K562 (cell line): Measurements from ENCODE around the gene NQO2. TPM values are rescaled to one million over a fixed set of nuclear protein-coding genes. Genes with fewer than 3 reads are reported as not detected.
A peak's percentile ranks its signal among the peaks of the same experiment; 100 is the strongest.

Experiments used
- ATAC-seq: fragments of 200-7000 bp; cut with Tn5 transposase; 3 replicates; pipeline ENCODE4 v1.9.1; 2020; ENCODE audit warnings: moderate library complexity
- BruUV-seq: library from RNA; stranded (reverse); fragments of 400-500 nt; replicated peaks from 2 replicates; lab custom pipeline; 2021; lab: Mats Ljungman, UMichigan
- CTCF ChIA-PET: fragments of 300-600 bp; formaldehyde crosslinking; extraction: SDS; loops from one replicate; lab custom pipeline; 2021; ENCODE audit warnings: low intra/inter-chr PET ratio; lab: Yijun Ruan, JAX
- POLR2A ChIA-PET: fragments of 300-600, 350-650 bp; sonication (Branson Sonifier 250); formaldehyde crosslinking; extraction: SDS; loops from one replicate; lab custom pipeline; 2021; ENCODE audit warnings: antibody characterized with exemption, inconsistent platforms; lab: Yijun Ruan, JAX
- DNase-seq, 4 experiments: peaks; one replicate each; pipeline versions ENCODE4 v3.0.0 to v3.0.0-alpha.2; 2011 to 2018; ENCODE audit warnings: low spot score in 3 of 4, mixed read lengths in 3 of 4; ENCODE audit errors: extremely low read depth in 1 of 4
- FAIRE-seq: peaks from 2 replicates; lab custom pipeline; 2011; peaks lifted over from hg19 to GRCh38; lab: Jason Lieb, UNC
- H2AFZ ChIP-seq: 2 replicates; pipeline ENCODE4 v1.6.0; 2011; ENCODE audit warnings: low read depth, low read length, control low read depth, inconsistent platforms
- H3K27ac ChIP-seq: fragments of 200-600 bp; 3 replicates; pipeline ENCODE4 v1.8.0; 2011; ENCODE audit warnings: low read depth, mild to moderate bottlenecking, control low read depth, inconsistent platforms, low read length, moderate library complexity, mixed read lengths; ENCODE audit errors: extremely low read depth
- H3K27me3 ChIP-seq, 2 experiments: fragments of 300-600 bp in 1 of 2; 2 replicates in 1 of 2; 3 replicates in 1 of 2; pipeline versions ENCODE4 v1.6.0 to v1.8.0; 2011; ENCODE audit warnings: inconsistent platforms in 2 of 2, low read length in 2 of 2, mild to moderate bottlenecking in 1 of 2, mixed read lengths in 1 of 2, moderate library complexity in 1 of 2; ENCODE audit not compliant: control insufficient read depth in 2 of 2, insufficient read depth in 2 of 2
- H3K36me3 ChIP-seq: fragments of 300-600 bp; 3 replicates; pipeline ENCODE4 v1.8.0; 2011; ENCODE audit warnings: mild to moderate bottlenecking, low read length, inconsistent platforms; ENCODE audit not compliant: control insufficient read depth, insufficient read depth
- H3K4me1 ChIP-seq, 2 experiments: fragments of 200-600 bp in 1 of 2; replicated peaks in 1 of 2; 2 replicates in 1 of 2; 3 replicates in 1 of 2; pipeline versions ENCODE4 v1.5.1 to v1.8.0; 2011; ENCODE audit warnings: inconsistent platforms in 2 of 2, low read length in 2 of 2, mild to moderate bottlenecking in 1 of 2, mixed read lengths in 1 of 2, moderate library complexity in 1 of 2; ENCODE audit not compliant: control insufficient read depth in 2 of 2, insufficient read depth in 2 of 2
- H3K4me2 ChIP-seq: 2 replicates; pipeline ENCODE4 v1.6.1; 2011; ENCODE audit warnings: low read length, control low read depth, inconsistent platforms, mixed read lengths; ENCODE audit not compliant: insufficient read depth
- H3K4me3 ChIP-seq: fragments of 200-600 bp; sonication (generic), shearing (Covaris generic); 2 replicates; pipeline ENCODE4 v1.5.1; 2016; ENCODE audit warnings: control low read depth, inconsistent platforms
- H3K79me2 ChIP-seq: fragments of 200-600 bp; 3 replicates; pipeline ENCODE4 v1.8.0; 2011; ENCODE audit warnings: low read length, inconsistent platforms; ENCODE audit not compliant: control insufficient read depth, insufficient read depth
- H3K9ac ChIP-seq, 2 experiments: 2 replicates each; pipeline versions ENCODE4 v1.6.0 to v1.6.1; 2011; ENCODE audit warnings: low read depth in 2 of 2, low read length in 2 of 2, control low read depth in 1 of 2, inconsistent platforms in 1 of 2, mild to moderate bottlenecking in 1 of 2, mixed read lengths in 1 of 2; ENCODE audit not compliant: insufficient read depth in 1 of 2
- H3K9me1 ChIP-seq: one replicate; pipeline ENCODE4 v1.6.0; 2011; ENCODE audit warnings: inconsistent platforms, mild to moderate bottlenecking, low read length, moderate library complexity; ENCODE audit not compliant: control insufficient read depth, insufficient read depth
- H3K9me3 ChIP-seq: replicated peaks from 2 replicates; pipeline ENCODE4 v1.5.1; 2011; ENCODE audit warnings: low read depth, low read length, inconsistent platforms; ENCODE audit not compliant: control insufficient read depth, insufficient read depth
- H4K20me1 ChIP-seq: replicated peaks from 2 replicates; pipeline ENCODE4 v1.6.1; 2011; ENCODE audit warnings: low read length, inconsistent platforms, mixed read lengths; ENCODE audit not compliant: control insufficient read depth, insufficient read depth
- E2F8 ChIP-seq: fragments of 450-650 bp; IDR thresholded peaks from 2 replicates; pipeline ENCODE4 v1.7.1; 2018; ENCODE audit warnings: mild to moderate bottlenecking, low read depth; ENCODE audit not compliant: partially characterized antibody
- EHMT2 ChIP-seq: fragments of 450-650 bp; IDR thresholded peaks from 2 replicates; pipeline ENCODE4 v1.6.1; 2018; ENCODE audit warnings: antibody characterized with exemption
- NCOA2 ChIP-seq, 2 experiments: fragments of 450-650 bp; IDR thresholded peaks; 2 replicates each; pipeline ENCODE4 v1.6.1; 2018; ENCODE audit warnings: mild to moderate bottlenecking in 2 of 2, moderate library complexity in 1 of 2; ENCODE audit not compliant: partially characterized antibody in 2 of 2
- NR2C1 ChIP-seq, 2 experiments: fragments of 450-650 bp; IDR thresholded peaks; 2 replicates each; pipeline ENCODE4 v1.6.1; 2017; ENCODE audit warnings: mild to moderate bottlenecking in 2 of 2, antibody characterized with exemption in 1 of 2, inconsistent platforms in 1 of 2, missing compliant biosample characterization in 1 of 2, missing genetic modification characterization in 1 of 2
- POLR3A ChIP-seq: IDR thresholded peaks from 2 replicates; pipeline ENCODE4 v1.6.1; 2011; ENCODE audit warnings: borderline replicate concordance, mild to moderate bottlenecking, moderate library complexity; ENCODE audit not compliant: insufficient read length, insufficient read depth; ENCODE audit errors: extremely low read depth
- THRAP3 ChIP-seq: fragments of 450-650 bp; IDR thresholded peaks from 2 replicates; pipeline ENCODE4 v1.6.1; 2016; ENCODE audit warnings: mild to moderate bottlenecking, inconsistent platforms, borderline replicate concordance
- ZBTB33 ChIP-seq: sonication (generic); formaldehyde crosslinking; IDR thresholded peaks from 2 replicates; pipeline ENCODE4 v1.8.1; 2023; ENCODE audit warnings: mild to moderate bottlenecking, missing genetic modification reagents
- ZNF311 ChIP-seq: fragments of 250-450 bp; sonication (Bioruptor Pico); IDR thresholded peaks from 2 replicates; pipeline ENCODE4 v1.4.0; 2020; ENCODE audit warnings: mild to moderate bottlenecking, moderate library complexity
- ZNF347 ChIP-seq: fragments of 450-650 bp; formaldehyde crosslinking; IDR thresholded peaks from 2 replicates; pipeline ENCODE4 v1.4.0; 2020; ENCODE audit warnings: low read depth, mild to moderate bottlenecking, moderate library complexity
- WGBS: fragments of 100-300 bp; shearing (Covaris generic); methylation state at CpG from one replicate; pipeline ENCODE4 v1.1.6; 2016; ENCODE audit warnings: low coverage, mixed read lengths; ENCODE audit not compliant: insufficient coverage; ENCODE audit errors: missing lambda C conversion rate; 5-methylcytosine and 5-hydroxymethylcytosine counted together
- in situ Hi-C: fragments of 300-500 bp; cut with MboI; formaldehyde crosslinking; loops from 4 replicates; pipeline ENCODE4 v1.15.0; 2018; ENCODE audit warnings: inconsistent platforms, mixed read lengths
- intact Hi-C: fragments of 100-400 bp; cut with micrococcal nuclease; formaldehyde crosslinking; loops from 2 replicates; pipeline ENCODE4 v1.14.2; 2022
- polyA plus RNA-seq, 8 experiments: library from polyadenylated mRNA; depleted of rRNA in 4 of 8; stranded (reverse) in 5 of 8; unstranded in 3 of 8; fragments of >200 nt; fragmentation: Nextera tagmentation in 2 of 8; fragmentation: Illumina TruSeq in 1 of 8; extraction: Ambion mirVana in 2 of 8; extraction: Trizol in 1 of 8; gene quantifications; 2 replicates each; pipeline versions ENCODE4 v1.2.1 to v1.2.3, GENCODE V29; 2011 to 2014; ENCODE audit warnings: inconsistent platforms in 1 of 8, missing spikeins in 1 of 8
- total RNA-seq, 7 experiments: library from RNA; depleted of rRNA in 6 of 7; stranded (reverse); fragments of >200 nt in 6 of 7; fragmentation: Illumina TruSeq in 2 of 7; extraction: Trizol in 2 of 7; gene quantifications; 2 replicates each; pipeline versions ENCODE4 v1.2.1 to v1.2.3, GENCODE V29; 2011 to 2021; ENCODE audit warnings: low replicate concordance in 1 of 7
- TF ChIP-seq, protein P1 (sequence below): fragments of 450-650 bp; IDR thresholded peaks from 2 replicates; pipeline ENCODE4 v1.6.1; 2016; ENCODE audit warnings: antibody characterized with exemption
- TF ChIP-seq, protein P2 (sequence below): fragments of 450-650 bp; formaldehyde crosslinking; IDR thresholded peaks from 2 replicates; pipeline ENCODE4 v1.4.0; 2020; ENCODE audit warnings: mild to moderate bottlenecking

The NQO2 gene
- total and polyA plus RNA-seq, 9 of the 15 experiments (the other 6 are each of a cell fraction or from before 2014, with no cell fraction given), result 54.6 to 214 (median 116) TPM

GRCh38 chr6:2988094-2988425, 11.6 kb upstream of the NQO2 start:
- no peaks in the 10 kb centered on the region for H3K9me1 ChIP-seq
- peaks cover 3% of the 10 kb centered on the region; the same call in 1 of the 3 replicates for H3K36me3 ChIP-seq
- H3K4me3 ChIP-seq, result peak overlapping the region; percentile 71
- DNase-seq (no peak), FAIRE-seq (no peak), ATAC-seq (peak; percentile 1; the same call in 2 of the 3 replicates)
- peak overlapping the region; percentile 99 for H3K27ac ChIP-seq
- in situ Hi-C loops (loop anchor here (5.0 kb wide), 1 partner anchor 131 kb away; no protein-coding TSS in a partner anchor), intact Hi-C loops (loop anchor here (1.0 to 5.0 kb wide), 4 partner anchors 142 to 249 kb away; no protein-coding TSS in a partner anchor)
- peak overlapping the region; percentile 79 for H2AFZ ChIP-seq
- ChIA-PET POLR2A (interaction anchor here (0.6 to 9.0 kb wide), 17 partner anchors 7 to 205 kb away, joined by 3 to 95 read pairs (median 9); partner anchors contain the start of genes NQO2, SERPINB1 and SERPINB6), CTCF (interaction anchor here (0.6 to 3.8 kb wide), 11 partner anchors 11 to 643 kb away, joined by 3 to 39 read pairs (median 6); partner anchors contain the start of genes NQO2 and SERPINB9)
- H3K9ac ChIP-seq, result peak overlapping the region; percentile 94 to 97
- no peaks in the 10 kb centered on the region for H4K20me1 ChIP-seq
- WGBS, result 0% methylated on average over 2 of the region's 2 CpGs
- H3K4me2 ChIP-seq, result peak overlapping the region; percentile 95
- H3K79me2 ChIP-seq, result peaks cover 28% of the 10 kb centered on the region
- BruUV-seq, result no TSS peak
- H3K9me3 ChIP-seq, result no peaks in the 10 kb centered on the region; the same call in 1 of the 2 replicates
- H3K27me3 ChIP-seq, result no peaks in the 10 kb centered on the region
- H3K4me1 ChIP-seq, result peaks cover 56 to 59% of the 10 kb centered on the region in 2 experiments
- TF ChIP-seq ZNF347 (CRISPR knock-in tag) (no peak), POLR3A (no peak), NCOA2 (IDR thresholded peaks at IDR 0.05; ENCODE audit: partially characterized antibody in 2 of 2) (no peak), E2F8 (no peak), EHMT2 (no peak), ZBTB33 (CRISPR knock-in tag) (no peak), THRAP3 (peak; percentile 88), NR2C1 (IDR thresholded peaks at IDR 0.05) (peak; percentile 1; the same call in 1 of the 2 replicates), NR2C1 (tag; IDR thresholded peaks at IDR 0.05) (no peak), ZNF311 (CRISPR knock-in tag) (peak; percentile 20; the same call in 1 of the 2 replicates)
- TF ChIP-seq, protein P1, sequence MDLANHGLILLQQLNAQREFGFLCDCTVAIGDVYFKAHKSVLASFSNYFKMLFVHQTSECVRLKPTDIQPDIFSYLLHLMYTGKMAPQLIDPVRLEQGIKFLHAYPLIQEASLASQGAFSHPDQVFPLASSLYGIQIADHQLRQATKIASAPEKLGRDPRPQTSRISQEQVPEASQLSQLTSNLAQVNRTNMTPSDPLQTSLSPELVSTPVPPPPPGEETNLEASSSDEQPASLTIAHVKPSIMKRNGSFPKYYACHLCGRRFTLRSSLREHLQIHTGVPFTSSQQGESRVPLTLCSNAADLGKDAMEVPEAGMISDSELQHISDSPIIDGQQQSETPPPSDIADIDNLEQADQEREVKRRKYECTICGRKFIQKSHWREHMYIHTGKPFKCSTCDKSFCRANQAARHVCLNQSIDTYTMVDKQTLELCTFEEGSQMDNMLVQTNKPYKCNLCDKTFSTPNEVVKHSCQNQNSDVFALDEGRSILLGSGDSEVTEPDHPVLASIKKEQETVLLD, result 0 out of 2 replicates have a peak, but pooled peaks have one; percentile 6
- TF ChIP-seq, protein P2, sequence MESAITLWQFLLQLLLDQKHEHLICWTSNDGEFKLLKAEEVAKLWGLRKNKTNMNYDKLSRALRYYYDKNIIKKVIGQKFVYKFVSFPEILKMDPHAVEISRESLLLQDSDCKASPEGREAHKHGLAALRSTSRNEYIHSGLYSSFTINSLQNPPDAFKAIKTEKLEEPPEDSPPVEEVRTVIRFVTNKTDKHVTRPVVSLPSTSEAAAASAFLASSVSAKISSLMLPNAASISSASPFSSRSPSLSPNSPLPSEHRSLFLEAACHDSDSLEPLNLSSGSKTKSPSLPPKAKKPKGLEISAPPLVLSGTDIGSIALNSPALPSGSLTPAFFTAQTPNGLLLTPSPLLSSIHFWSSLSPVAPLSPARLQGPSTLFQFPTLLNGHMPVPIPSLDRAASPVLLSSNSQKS (CRISPR knock-in tag), result no peak
